CD4-positive, alpha-beta T cell treated with Interleukin-15 for 4 hours (primary cell): Measurements from ENCODE around the gene BRD4.
"Not testable (repeated sequence)": the region's sequence is repeated elsewhere in the genome, so short reads cannot be mapped to it uniquely, and the experiment has no call there.

Experiments
- DNase-seq: peaks from one replicate; pipeline ENCODE4 v3.0.0-alpha.2; 2020; ENCODE audit warnings: low spot score

Gene BRD4

GRCh38 chr19:15332311-15332996 lies at the start of gene BRD4:
BRD4 (minus strand) TSS chr19:15332539; CDS start chr19:15273099, 59,440 bp downstream.
- DNase-seq, result peak; percentile 72

- DNase-seq, result no peak
These were observed 49.5 kb upstream of the BRD4 start for GRCh38 chr19:15381864-15382263.

- DNase-seq, result no peak
These were observed 49.1 kb upstream of the BRD4 start for GRCh38 chr19:15381429-15381828.

GRCh38 chr19:15379999-15380647 lies 47.8 kb upstream of the BRD4 start:
- no peak for DNase-seq

- peak; percentile 99 for DNase-seq
These were observed 47.0 kb upstream of the BRD4 start, which contains the start of gene AKAP8 for GRCh38 chr19:15379083-15379998. AKAP8 (minus strand) TSS chr19:15379787; CDS start chr19:15379731, 56 bp downstream.

GRCh38 chr19:15378534-15379082 lies 46.3 kb upstream of the BRD4 start:
- DNase-seq, result peak; percentile 38

- DNase-seq, result no peak
These were observed 42.6 kb upstream of the BRD4 start for GRCh38 chr19:15374796-15375440.

GRCh38 chr19:15374105-15374651 lies 41.8 kb upstream of the BRD4 start:
- no peak for DNase-seq

GRCh38 chr19:15373644-15374043 lies 41.3 kb upstream of the BRD4 start:
- DNase-seq, result no peak

GRCh38 chr19:15372891-15373301 lies 40.6 kb upstream of the BRD4 start:
- DNase-seq, result no peak

GRCh38 chr19:15372470-15372869 lies 40.1 kb upstream of the BRD4 start:
- no peak for DNase-seq

- no peak for DNase-seq
These were observed 39.5 kb upstream of the BRD4 start for GRCh38 chr19:15371786-15372380.

GRCh38 chr19:15371119-15371518 lies 38.8 kb upstream of the BRD4 start:
- DNase-seq, result no peak

- DNase-seq, result no peak
These were observed 37.2 kb upstream of the BRD4 start for GRCh38 chr19:15369594-15369891.

GRCh38 chr19:15368798-15369593 lies 36.7 kb upstream of the BRD4 start:
- DNase-seq, result no peak

GRCh38 chr19:15368051-15368632 lies 35.8 kb upstream of the BRD4 start:
- no peak for DNase-seq

- DNase-seq, result no peak
These were observed 35.1 kb upstream of the BRD4 start for GRCh38 chr19:15367439-15367838.

- DNase-seq, result no peak
These were observed 32.9 kb upstream of the BRD4 start for GRCh38 chr19:15365264-15365663.

GRCh38 chr19:15363791-15364190 lies 31.5 kb upstream of the BRD4 start:
- not testable (repeated sequence) for DNase-seq

- DNase-seq, result not testable (repeated sequence)
These were observed 30.7 kb upstream of the BRD4 start for GRCh38 chr19:15363048-15363447.
